NCI-H748 (cell line): ENCODE results near the gene MAGIX.

ENCODE experiments used
- DNase-seq: peaks from one replicate; lab custom pipeline; 2025; ENCODE audit not compliant: unreplicated experiment; lab: John Stamatoyannopoulos, UW

The MAGIX gene

DNA sequence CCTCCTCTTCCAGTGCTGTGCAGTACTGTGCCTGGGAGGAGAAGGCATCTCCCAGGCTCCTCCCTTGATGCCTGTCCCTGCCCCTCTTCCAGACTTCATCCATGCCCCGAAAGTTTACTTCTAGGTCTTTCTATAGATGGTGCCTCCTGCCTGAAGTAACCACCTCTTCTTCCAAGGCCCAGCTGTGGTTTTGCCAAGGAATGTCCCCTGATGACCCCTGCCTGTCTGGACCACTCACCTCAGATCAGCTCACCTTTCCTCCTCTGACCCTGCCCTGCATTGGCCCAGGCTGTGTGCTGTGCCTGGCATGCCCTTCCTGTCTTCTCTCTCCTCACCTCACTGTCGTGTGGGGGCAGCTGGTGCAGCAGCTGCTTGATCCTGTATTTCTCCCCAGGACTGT lies 16.8 kb downstream of the MAGIX start:
- no peak for DNase-seq

DNA sequence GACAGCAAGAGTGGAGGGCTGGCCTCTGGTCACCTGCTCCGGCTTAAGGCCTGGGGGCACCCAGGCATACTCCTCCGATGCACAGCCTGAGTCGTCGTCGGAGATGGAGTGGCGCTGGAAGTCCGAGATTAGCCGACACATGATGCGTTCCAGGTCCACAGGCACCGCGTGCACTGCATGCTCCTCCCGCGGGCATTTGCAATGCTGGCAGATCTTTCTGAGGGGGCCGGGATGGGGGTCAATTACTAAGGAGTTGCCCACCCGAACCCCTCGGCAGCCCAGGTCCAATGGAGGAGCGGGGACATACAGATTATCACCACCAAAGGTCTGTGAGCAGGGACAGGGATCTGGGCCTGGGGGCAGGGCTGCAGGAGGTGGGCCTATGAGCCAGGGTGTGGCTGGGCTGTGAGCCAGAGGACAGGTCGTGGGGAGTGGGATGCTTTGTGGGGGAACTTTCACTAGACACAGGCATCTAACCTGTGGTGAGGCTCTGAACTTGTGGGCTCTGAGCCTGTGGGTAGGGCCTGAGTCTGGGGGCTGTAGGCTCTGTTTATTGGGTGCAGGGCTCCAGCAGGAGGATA lies 21.2 kb downstream of the MAGIX start:
- DNase-seq: no peak

DNA sequence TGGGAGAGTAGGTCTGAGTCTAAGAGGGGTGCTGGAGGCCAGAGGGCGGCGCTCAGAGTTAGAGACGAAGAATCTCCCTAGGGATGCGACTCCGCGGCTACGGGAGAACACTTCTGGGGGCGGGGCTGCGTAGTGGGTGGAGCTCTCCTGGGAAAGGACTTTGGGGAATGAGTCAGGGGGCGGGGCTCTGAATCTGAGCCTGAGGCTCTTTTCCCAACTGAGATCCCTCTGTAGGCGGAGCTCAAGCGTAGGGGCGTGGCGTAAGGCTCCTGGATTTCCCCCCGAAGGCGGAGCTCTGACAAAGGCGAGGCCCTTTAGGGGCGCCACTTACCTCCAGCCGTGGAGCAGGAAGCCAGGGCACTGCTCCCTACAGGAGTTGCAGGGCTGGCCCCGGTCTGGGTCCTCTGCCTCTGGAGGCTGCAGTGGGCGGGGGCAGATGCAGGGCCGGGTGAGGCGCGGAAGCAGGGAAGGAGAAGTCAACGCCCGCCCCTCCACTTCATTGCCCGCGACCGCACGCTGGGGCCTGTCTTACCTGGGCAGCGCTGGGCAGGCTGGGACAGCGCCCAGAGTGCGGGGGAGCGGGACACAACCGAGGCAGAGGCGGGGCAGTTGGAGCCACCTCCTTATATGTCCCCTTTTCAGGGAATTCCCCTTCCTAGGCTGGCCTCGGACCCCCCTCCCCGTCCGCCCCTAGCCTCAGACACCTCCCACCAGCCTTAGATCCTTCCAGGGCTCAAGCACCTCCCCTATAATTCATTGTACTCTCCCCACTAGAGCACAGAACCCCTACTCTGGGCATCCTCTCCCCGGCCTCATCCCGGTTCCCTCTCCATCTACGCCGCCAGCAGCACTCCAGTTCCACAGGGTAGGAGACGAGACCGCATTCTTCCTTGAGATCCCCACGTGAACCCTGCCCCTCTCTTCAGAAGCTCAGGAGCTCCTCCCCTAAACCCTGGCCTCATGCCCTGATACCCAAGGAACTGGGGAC lies 22.0 kb downstream of the MAGIX start:
- peak; percentile 95 for DNase-seq

DNA sequence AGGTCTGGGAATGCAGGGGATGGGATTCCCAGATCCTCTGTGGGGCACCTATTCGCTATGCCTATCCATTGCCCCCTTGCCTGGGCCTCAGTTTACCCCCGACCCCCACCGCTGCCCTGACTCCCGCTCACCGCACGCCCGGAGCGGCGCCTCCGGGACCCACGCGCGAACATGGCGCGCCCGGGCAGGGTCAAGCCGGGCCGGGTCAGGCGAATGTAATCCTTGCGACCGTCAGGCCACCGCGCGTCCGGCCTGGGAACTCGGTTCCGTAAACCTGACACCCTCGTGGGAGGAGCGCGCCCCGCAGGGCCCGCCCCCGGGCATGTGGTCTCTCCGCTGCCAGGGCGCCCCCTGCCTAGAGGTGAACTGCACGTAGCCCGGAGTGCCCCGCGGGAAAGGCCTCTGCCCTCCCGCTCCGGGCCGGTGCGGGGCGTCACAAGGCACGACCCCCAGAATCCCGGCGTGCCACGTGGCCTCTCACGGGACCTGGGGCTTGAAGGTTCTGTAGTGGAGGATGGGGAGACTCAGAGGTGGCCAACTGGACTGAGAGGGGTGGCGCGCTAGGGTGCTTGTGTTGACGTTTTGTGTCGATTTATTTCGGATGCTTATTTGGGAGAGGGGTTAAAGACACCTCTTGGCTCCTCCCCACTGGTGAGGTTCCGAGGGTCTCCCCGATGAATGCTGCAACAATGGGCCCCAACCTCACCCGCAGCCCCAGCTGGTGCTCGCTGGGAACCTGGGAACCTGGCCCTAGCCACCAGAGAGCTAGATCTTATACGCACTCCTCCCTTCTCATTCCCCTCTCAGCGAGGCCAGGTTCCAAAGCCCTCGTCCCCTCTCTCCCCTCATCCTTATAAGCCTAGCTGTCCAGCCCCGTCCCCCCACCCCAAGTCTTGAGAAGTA lies 23.8 kb downstream of the MAGIX start, which contains the start of gene PRICKLE3:
Gene PRICKLE3 (minus strand): TSS at position 249 of the 903 bp plus-strand sequence. CDS start 76 bp downstream, at position 173.
- peak; percentile 78 for DNase-seq

DNA sequence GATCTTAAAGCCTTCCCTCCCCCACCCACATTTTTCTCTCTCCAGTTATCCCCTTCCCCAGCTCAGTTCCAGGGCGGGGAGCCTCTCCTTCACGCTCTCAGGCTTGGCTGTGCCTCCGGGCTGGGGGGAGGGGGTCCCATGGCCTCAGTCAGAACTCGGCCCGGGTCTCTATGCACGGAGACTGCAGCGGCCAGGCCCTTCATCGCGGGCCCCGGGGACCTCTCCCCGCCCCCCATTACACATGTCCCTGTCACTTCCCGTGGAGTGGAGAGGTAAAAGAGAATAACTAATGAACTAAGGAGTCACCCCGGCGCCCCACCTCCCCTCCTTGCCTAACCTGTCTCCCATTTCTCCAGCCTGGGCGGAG lies 24.5 kb downstream of the MAGIX start:
- no peak for DNase-seq

DNA sequence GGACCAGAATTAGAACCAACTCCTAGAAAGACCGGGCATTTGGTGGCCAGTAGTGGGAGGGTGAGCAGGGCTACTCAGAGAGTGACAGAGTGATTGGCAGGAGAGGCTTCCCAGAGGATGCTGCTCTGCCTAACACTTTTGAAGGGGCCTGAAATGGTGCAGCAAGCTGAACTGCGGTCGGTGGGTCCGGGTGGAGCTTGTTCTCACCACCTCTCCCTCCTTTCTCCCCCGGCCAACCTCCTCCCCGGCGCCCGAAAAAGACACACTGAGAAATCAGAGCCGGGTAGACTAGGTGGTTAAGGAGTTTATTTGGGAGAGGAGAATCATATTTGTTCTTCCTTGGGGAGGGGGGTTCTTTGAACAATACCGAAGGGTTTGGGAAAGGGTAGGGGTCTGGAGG lies 25.0 kb downstream of the MAGIX start:
- DNase-seq: no peak

DNA sequence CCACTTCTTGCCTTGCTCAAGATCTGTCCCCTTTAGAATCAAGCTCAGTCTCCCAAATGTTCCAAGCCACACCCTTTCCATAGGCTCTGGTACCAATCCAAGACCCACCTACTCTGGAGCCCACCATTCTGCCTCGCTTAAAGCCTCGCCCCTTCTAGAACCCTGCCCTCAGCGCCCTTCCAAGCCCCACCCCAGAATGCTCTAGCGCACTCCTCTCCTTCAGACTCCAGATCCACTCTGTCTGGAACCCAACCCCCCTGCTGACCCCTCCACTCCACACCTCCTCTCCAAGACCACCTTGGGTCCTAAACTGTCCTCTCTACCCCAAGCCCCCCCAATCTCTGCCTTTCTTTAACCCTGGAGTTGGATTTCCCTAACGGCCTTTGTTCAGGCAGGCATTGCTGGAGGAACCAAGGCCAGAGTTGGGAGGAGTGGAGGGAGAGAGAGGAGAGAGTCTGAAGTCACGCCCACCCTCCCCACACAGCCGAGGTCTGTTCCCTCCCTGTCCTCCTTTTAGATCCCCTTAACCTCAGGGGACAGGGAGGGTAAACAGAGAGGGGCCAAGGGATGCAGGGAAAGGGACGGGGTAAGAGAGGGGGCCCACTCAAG lies 26.0 kb downstream of the MAGIX start:
- DNase-seq: no peak

DNA sequence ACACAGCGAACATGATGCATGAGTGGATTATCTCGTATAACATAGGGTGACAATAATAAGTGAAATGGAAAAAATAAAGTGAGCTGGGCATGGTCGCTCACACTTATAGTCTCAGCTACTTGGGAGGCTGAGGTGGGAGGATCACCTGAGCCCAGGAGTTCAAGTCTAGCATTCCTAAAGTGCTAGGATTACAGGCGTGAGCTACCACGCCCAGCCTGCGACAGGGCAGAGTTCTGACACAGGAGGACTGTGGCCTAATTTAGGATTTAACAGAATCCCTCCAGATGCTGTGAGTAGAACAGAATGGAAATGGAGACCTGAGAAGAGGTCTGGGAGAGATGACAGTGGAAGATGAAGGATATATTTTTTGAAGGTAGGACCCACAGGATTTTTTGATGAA lies 27.0 kb downstream of the MAGIX start:
- no peak for DNase-seq

DNA sequence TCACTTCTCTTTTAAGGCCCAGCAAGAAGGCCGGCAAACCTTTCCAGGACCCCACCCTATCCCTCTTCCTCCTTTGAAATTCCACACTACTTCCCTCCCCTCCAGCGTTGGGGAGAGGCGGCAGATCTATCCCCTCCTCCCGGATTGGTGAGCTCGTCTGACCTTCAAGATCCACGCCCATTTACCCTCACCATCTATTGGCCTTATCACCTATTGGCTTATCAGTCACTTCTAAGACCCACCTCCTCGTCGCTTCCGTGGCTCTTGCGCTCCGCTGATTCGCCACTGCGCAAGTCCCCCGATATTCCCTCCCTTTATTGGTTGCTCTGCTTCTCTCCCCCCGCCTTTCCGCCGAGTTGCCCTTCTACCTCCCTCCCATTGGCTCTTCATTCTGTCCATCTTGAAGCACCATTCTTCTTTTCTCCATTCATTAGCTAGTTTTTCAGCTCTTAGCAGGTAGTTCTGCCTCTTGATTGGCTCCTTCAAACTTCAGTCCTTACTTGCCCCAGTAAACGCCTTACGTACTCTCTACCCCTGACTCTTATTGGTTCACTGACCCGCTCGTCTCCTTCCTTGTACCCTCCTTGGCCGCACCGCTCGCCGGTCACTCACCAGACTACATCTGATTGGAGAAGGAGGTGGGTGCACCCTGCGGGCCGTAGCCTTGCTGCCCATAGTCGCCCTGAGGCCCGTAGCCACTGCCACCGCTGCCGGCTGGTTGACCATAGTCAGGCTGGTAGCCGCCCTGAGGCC lies 28.4 kb downstream of the MAGIX start:
- peak; percentile 100 for DNase-seq

DNA sequence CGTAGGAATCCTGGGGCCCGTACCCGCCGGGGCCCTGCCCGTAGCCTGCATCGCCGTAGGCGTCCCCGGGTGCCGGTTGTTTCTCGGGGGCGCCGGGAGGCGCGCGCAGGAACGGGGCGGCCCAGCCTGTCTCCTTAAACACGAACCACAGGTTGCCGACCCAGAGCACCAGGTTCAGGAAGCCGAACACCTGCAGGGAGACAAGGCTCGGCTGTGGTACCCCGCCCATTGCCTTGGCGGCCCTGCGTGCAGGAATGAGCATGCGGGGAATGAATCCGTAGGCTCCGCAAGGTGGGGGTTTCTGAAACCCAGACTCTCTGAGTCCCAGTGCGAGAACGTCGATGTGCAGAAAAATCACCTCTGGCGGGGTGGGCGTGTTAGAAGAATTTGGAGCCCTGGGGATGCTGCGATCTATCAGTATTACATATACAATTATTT lies 29.0 kb downstream of the MAGIX start:
- peak; percentile 68 for DNase-seq

DNA sequence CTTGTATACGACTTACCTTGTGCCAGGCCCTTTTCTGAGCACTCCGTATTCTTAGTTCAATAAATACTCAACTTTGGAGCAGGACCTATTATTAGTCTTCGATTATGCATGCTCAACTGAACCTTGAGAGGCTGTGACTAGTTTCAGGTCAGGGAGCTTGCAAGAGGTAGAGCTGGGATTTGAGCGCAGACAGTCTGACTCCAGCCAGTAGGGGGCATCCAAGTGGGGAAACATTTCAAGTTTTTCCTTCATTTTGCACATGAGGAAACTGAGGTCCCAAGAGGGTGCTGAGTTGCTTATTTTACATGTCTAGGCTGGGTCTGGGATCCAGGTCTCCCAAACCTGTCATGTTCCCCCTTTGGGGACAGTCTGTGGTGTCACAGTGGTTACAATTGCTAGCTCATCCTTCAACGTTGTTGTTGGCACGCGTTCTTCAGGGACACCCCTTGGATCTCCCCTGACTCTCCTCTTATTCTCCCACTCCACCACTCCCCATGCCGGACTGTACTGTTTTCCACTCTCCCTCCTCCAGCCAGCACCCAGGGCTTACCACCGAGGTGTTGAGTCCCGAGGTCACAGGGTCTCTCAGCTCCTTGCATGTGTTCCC lies 30.3 kb downstream of the MAGIX start:
- peak; percentile 28 for DNase-seq

DNA sequence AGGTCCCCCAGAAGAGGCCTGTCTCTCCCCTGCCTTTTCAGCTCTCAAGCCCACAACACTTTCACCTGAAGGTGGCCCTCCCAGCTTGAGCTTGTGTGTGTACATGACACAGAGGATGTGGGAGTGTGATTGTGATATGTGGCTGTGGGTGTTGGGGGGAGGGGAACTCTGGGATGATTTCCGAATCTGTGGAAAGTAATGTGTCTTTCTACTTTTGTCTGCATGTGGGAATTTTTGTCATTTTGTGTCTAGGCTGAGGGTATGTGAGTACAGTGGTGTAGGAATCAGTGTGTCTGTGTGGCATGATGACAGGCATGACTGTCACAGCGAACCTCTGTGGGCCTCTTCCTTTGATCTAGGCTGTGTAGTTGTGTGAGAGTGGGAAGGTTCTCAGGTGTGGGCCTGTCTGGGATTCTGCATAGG lies 31.0 kb downstream of the MAGIX start:
- DNase-seq: no peak

DNA sequence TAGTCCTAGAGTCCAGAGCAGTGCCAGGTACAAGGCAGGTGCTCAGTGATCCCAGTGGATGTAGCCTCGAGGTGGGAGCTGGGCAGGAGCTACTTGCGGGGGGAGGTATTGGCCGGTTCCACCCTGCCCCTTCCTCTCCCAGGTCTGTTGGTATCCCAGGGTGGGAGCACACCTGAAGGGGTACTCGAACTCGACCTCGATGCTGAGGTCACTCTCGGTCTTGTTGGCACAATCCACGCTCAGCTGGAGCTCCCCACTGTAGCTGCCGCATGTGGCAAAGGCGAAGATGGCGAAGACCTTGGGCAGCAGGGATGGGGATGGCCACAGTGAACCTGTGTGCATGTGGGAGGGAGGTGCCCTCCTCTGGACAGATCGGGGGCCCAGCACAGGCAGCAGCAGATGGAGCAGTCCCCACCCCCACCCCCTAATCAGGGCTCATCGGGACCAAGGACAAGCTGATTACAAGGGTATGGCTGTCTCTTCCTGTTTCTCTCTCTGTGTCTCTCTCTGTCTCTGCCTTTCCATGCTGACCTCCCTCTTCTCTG lies 35.1 kb downstream of the MAGIX start:
- no peak for DNase-seq

DNA sequence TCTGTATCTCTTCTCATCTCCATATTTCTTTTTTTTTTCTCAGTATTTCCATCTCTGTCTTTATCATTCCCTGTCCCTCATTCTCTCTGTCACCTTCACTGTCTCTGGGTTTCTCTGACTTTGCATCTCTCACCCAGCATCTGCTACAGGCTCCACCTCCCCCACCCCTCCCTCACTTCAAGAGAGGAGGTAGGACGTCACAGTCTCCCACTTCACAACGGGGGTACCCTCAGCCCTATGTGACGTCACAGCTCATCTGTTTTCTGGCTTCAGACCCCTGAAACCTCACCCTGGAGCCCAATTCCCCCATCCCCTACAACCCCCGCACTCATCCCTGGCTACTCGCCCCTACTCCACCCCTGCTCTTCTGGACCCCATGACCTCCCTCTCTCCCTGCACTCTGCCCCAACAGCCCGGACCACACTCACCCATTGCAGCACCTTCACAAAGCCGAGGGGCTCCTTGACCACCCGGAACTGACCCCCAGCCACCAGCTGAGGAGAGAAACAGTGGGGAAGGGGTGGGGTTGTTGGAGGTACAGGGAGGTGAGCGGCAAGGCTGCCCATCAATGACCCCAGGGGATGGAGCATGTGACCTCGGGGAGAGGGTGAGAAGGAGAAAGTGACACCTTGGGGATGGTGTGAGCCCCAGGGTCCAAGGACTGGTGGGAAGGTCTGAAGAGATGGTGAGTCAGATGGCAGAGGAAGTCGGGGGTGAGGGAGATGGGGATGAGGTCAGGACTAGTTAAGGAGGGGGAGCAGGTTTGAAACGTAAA lies 36.2 kb downstream of the MAGIX start:
- no peak for DNase-seq

DNA sequence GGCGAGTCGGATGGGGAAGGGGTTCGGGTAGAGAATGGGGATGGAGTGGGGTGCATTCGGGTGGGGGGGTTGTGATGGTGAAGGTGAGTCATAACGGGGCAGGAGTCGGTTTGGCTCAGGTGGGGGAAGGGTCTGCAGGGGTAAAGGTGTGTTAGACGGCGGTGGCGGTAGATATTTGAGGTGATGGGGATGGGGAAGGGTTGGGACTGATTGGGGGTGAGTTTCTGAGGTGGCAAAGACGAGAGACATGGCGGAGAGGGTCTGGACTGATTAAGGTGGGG lies 36.7 kb downstream of the MAGIX start:
- DNase-seq: no peak

DNA sequence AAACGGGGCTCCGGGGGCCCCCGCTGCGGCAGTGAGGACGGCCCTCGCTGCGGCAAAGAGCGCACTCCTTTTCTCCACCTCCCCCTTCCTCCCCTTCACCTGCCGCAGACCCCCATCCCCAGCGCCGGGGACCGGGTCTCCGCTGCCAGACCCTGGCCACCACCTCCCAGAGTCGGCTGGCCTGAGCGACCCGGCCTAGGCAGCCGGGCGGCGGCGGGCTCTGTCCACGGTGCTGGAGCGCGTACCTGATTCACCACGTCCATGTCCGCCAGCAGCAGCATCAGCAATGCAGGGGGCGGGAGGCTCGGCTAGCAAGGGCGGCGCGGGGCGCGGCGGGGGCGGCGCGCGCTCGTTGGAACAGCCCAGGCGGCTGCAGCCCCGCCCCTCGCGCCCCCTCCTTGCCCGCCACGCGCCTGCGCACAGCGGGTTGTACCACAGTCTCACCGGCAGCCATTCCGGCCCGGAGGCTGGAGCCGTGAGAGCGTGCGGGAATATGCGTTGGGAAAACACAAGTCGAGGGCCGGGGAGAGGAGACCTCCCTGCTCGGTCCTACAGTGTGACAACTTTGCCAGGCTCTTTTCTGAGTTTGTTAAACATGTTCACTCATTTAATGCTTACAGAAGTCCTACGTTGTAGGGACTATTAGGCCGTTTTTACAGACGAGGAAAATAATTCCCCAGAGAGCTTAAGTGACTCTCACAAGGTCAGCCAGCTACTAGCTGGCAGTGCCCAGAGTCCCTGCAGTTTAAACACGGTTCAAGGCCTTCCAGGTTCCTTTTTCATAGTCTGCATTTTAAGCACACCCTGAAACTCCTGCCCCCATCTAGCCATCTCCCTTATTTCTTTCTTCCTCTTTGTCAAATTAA lies 37.6 kb downstream of the MAGIX start, which contains the start of gene SYP:
Gene SYP (minus strand): TSS at position 288 of the 866 bp plus-strand sequence. CDS start 7 bp downstream, at position 281.
- peak; percentile 86 for DNase-seq

DNA sequence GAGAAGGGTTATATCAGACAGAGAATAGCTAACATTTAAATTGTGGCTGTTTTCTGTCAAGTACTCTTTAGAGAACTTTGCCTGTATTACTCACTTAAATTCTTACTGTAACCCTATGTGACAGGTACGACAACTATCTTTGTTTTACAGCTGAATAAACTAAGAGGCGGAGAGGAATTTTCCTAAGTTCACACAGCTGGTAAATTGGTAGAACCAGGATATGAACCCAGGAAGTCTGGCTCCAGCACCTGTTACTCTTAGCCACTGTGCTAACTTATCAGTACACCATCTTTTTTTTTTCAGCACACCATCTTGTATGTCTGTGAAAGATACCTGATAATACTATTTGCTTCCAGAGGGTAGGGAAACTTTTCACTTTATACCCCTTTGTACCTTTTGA lies 39.5 kb downstream of the MAGIX start:
- DNase-seq: no peak

DNA sequence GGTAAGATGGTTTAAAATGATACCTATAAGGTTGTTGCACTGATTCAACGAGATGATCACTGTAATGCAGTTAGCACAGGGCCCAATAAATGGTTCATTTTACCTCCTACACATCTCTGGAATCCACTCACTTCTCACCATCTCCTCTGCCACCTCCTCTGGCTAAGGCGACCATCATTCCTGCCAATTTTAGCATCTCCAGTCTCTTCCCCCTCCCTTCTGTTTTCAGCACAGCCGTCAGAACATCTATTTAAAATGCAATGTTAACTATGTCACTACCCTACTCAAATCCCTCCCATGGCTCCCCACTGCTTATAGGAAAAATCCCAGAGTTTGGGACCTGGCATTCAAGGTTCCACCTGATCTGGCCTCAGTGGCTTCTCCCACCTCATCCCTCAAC lies 41.0 kb downstream of the MAGIX start:
- DNase-seq: no peak
